Measurements from ENCODE around the gene ACVR1B.

Gene ACVR1B

GRCh38 chr12:51951199-51951842 is at the start of gene ACVR1B:
TSS of gene ACVR1B (plus strand) at chr12:51951699. CDS start at chr12:51951744, 45 bp downstream.
- peak; percentile 81 to 85 for DNase-seq (ENCODE audit: low read depth in 1 of 2, low spot score in 1 of 2)

- DNase-seq (ENCODE audit: low read depth in 1 of 2, low spot score in 1 of 2): no peak
Measured at GRCh38 chr12:51901881-51902280, 49.6 kb upstream of the ACVR1B start.

- no peak for DNase-seq (ENCODE audit: low read depth in 1 of 2, low spot score in 1 of 2)
Measured at GRCh38 chr12:51904951-51905470, 46.5 kb upstream of the ACVR1B start.

GRCh38 chr12:51905471-51906429 is 45.7 kb upstream of the ACVR1B start:
- no peak for DNase-seq (ENCODE audit: low read depth in 1 of 2, low spot score in 1 of 2)

- DNase-seq (ENCODE audit: low read depth in 1 of 2, low spot score in 1 of 2): no peak
Measured at GRCh38 chr12:51906430-51907082, 44.9 kb upstream of the ACVR1B start.

GRCh38 chr12:51907083-51907855 is 44.2 kb upstream of the ACVR1B start, which contains the start of gene ACVRL1:
TSS of gene ACVRL1 (plus strand) at chr12:51907504. CDS start at chr12:51912475, 4,971 bp downstream.
- no peak for DNase-seq (ENCODE audit: low read depth in 1 of 2, low spot score in 1 of 2)

GRCh38 chr12:51907856-51908425 is 43.6 kb upstream of the ACVR1B start:
- DNase-seq (ENCODE audit: low read depth in 1 of 2, low spot score in 1 of 2): no peak

GRCh38 chr12:51908876-51909592 is 42.5 kb upstream of the ACVR1B start:
- no peak for DNase-seq (ENCODE audit: low read depth in 1 of 2, low spot score in 1 of 2)

- no peak for DNase-seq (ENCODE audit: low read depth in 1 of 2, low spot score in 1 of 2)
Measured at GRCh38 chr12:51910168-51910567, 41.3 kb upstream of the ACVR1B start.

GRCh38 chr12:51910691-51911090 is 40.8 kb upstream of the ACVR1B start:
- no peak for DNase-seq (ENCODE audit: low read depth in 1 of 2, low spot score in 1 of 2)

- no peak for DNase-seq (ENCODE audit: low read depth in 1 of 2, low spot score in 1 of 2)
Measured at GRCh38 chr12:51911307-51911706, 40.2 kb upstream of the ACVR1B start.

- DNase-seq (ENCODE audit: low read depth in 1 of 2, low spot score in 1 of 2): no peak
Measured at GRCh38 chr12:51911788-51912711, 39.4 kb upstream of the ACVR1B start.

GRCh38 chr12:51913071-51914033 is 38.1 kb upstream of the ACVR1B start:
- no peak for DNase-seq (ENCODE audit: low read depth in 1 of 2, low spot score in 1 of 2)

GRCh38 chr12:51914034-51914923 is 37.2 kb upstream of the ACVR1B start:
- DNase-seq (ENCODE audit: low read depth in 1 of 2, low spot score in 1 of 2): no peak

GRCh38 chr12:51915003-51915625 is 36.4 kb upstream of the ACVR1B start:
- DNase-seq (ENCODE audit: low read depth in 1 of 2, low spot score in 1 of 2): no peak

- DNase-seq (ENCODE audit: low read depth in 1 of 2, low spot score in 1 of 2): no peak
Measured at GRCh38 chr12:51915951-51916350, 35.5 kb upstream of the ACVR1B start.
